WTC11 (cell line): ENCODE measurements around the gene ALDH1A2. TPM values are rescaled to one million over a fixed set of nuclear protein-coding genes. Genes with fewer than 3 reads are reported as not detected.

Experiments used
- ATAC-seq: fragments of 200-7000 bp; cut with Tn5 transposase; 2 replicates; pipeline ENCODE4 v1.10.0; 2021; ENCODE audit warnings: mild to moderate bottlenecking, moderate library complexity
- CTCF ChIA-PET: fragments of 300-600 bp; sonication (Branson Sonifier 250); formaldehyde crosslinking; loops from one replicate; lab custom pipeline; 2021; ENCODE audit warnings: antibody characterized with exemption; lab: Charles Lee
- POLR2A ChIA-PET: fragments of 350-600 bp; sonication (Branson Sonifier 250); formaldehyde crosslinking; loops from one replicate; lab custom pipeline; 2021; ENCODE audit warnings: antibody characterized with exemption; lab: Charles Lee
- DNase-seq: peaks from one replicate; pipeline ENCODE4 v3.0.0; 2021; ENCODE audit warnings: low spot score
- H3K27ac Mint-ChIP-seq: 2 replicates; pipeline ENCODE4 v1.8.0; 2021; ENCODE audit warnings: mixed read lengths
- H3K27me3 Mint-ChIP-seq: 2 replicates; pipeline ENCODE4 v1.8.0; 2021; ENCODE audit warnings: low read depth, mild to moderate bottlenecking, moderate library complexity, mixed read lengths
- H3K36me3 Mint-ChIP-seq: 2 replicates; pipeline ENCODE4 v1.8.0; 2021; ENCODE audit warnings: mixed read lengths
- H3K4me1 Mint-ChIP-seq: 2 replicates; pipeline ENCODE4 v1.8.0; 2022; ENCODE audit warnings: mixed read lengths
- H3K4me3 Mint-ChIP-seq: 2 replicates; pipeline ENCODE4 v1.8.0; 2021; ENCODE audit warnings: mild to moderate bottlenecking, moderate library complexity, mixed read lengths
- H3K9me3 Mint-ChIP-seq: 2 replicates; pipeline ENCODE4 v1.8.0; 2021; ENCODE audit warnings: mixed read lengths
- ATF1 ChIP-seq: sonication (generic); formaldehyde crosslinking; IDR thresholded peaks from 2 replicates; pipeline ENCODE4 v1.8.1; 2023; ENCODE audit warnings: mild to moderate bottlenecking, moderate library complexity, missing genetic modification reagents
- ATF3 ChIP-seq: sonication (generic); formaldehyde crosslinking; conservative IDR thresholded peaks from 2 replicates; pipeline ENCODE4 v1.8.1; 2022; ENCODE audit warnings: mild to moderate bottlenecking, missing genetic modification reagents
- ATF6 ChIP-seq: sonication (generic); formaldehyde crosslinking; IDR thresholded peaks from 2 replicates; pipeline ENCODE4 v1.8.1; 2023; ENCODE audit warnings: mild to moderate bottlenecking, missing genetic modification reagents
- CBFB ChIP-seq: sonication (generic); formaldehyde crosslinking; IDR thresholded peaks from 2 replicates; pipeline ENCODE4 v1.8.1; 2022; ENCODE audit warnings: mild to moderate bottlenecking, low read depth, missing genetic modification reagents
- CREB1 ChIP-seq: sonication (generic); formaldehyde crosslinking; IDR thresholded peaks from 2 replicates; pipeline ENCODE4 v1.8.0; 2023; ENCODE audit warnings: mild to moderate bottlenecking, missing genetic modification reagents
- FOXK1 ChIP-seq: sonication (generic); formaldehyde crosslinking; IDR thresholded peaks from 2 replicates; pipeline ENCODE4 v1.8.0; 2022; ENCODE audit warnings: mild to moderate bottlenecking, moderate library complexity, missing genetic modification reagents
- FOXP1 ChIP-seq: sonication (generic); formaldehyde crosslinking; IDR thresholded peaks from 2 replicates; pipeline ENCODE4 v1.8.0; 2022; ENCODE audit warnings: missing genetic modification reagents, mild to moderate bottlenecking, moderate library complexity, borderline replicate concordance
- FOXP4 ChIP-seq: sonication (generic); formaldehyde crosslinking; IDR thresholded peaks from 2 replicates; pipeline ENCODE4 v1.8.0; 2022; ENCODE audit warnings: mild to moderate bottlenecking, missing genetic modification reagents
- HMGXB4 ChIP-seq: sonication (generic); formaldehyde crosslinking; IDR thresholded peaks from 2 replicates; pipeline ENCODE4 v1.8.1; 2023; ENCODE audit warnings: mild to moderate bottlenecking, moderate library complexity, missing genetic modification reagents
- IRF1 ChIP-seq: sonication (generic); formaldehyde crosslinking; IDR thresholded peaks from 2 replicates; pipeline ENCODE4 v1.8.0; 2023; ENCODE audit warnings: missing genetic modification reagents
- MAX ChIP-seq: sonication (generic); formaldehyde crosslinking; IDR thresholded peaks from 2 replicates; pipeline ENCODE4 v1.8.0; 2022; ENCODE audit warnings: mild to moderate bottlenecking, missing genetic modification reagents
- NFATC4 ChIP-seq: fragments of 250-450 bp; sonication (Bioruptor Pico); IDR thresholded peaks from 2 replicates; pipeline ENCODE4 v1.9.0; 2021; ENCODE audit warnings: mild to moderate bottlenecking
- NFE2L1 ChIP-seq: sonication (generic); formaldehyde crosslinking; IDR thresholded peaks from 2 replicates; pipeline ENCODE4 v1.8.1; 2023; ENCODE audit warnings: missing genetic modification reagents
- PRRX2 ChIP-seq: fragments of 250-450 bp; sonication (Bioruptor Pico); IDR thresholded peaks from 2 replicates; pipeline ENCODE4 v1.8.0; 2021; ENCODE audit warnings: mild to moderate bottlenecking
- ZNF281 ChIP-seq: sonication (generic); formaldehyde crosslinking; IDR thresholded peaks from 2 replicates; pipeline ENCODE4 v1.8.0; 2023; ENCODE audit warnings: mild to moderate bottlenecking, missing genetic modification reagents
- ZNF317 ChIP-seq: sonication (generic); formaldehyde crosslinking; IDR thresholded peaks from 2 replicates; pipeline ENCODE4 v1.8.1; 2023; ENCODE audit warnings: low read depth, mild to moderate bottlenecking, moderate library complexity, missing genetic modification reagents, borderline replicate concordance
- ZNF425 ChIP-seq: fragments of 250-450 bp; sonication (Bioruptor Pico); conservative IDR thresholded peaks from 2 replicates; pipeline ENCODE4 v1.9.0; 2021; ENCODE audit warnings: mild to moderate bottlenecking
- ZSCAN18 ChIP-seq: fragments of 250-450 bp; sonication (Bioruptor Pico); IDR thresholded peaks from 2 replicates; pipeline ENCODE4 v2.1.2; 2022; ENCODE audit warnings: mild to moderate bottlenecking, moderate library complexity
- total RNA-seq: library from RNA; stranded (reverse); gene quantifications from 3 replicates; pipeline ENCODE4 v1.2.3, GENCODE V29; 2021

Gene ALDH1A2
- total RNA-seq, 1 experiment from 2014 or later, result 1.1 TPM

GRCh38 chr15:57947282-57947681 lies 118.2 kb downstream of the ALDH1A2 start (continued):
- TF ChIP-seq FOXK1 (CRISPR knock-in tag) (no peak), ATF1 (CRISPR knock-in tag) (no peak), ZNF317 (no peak), HMGXB4 (CRISPR knock-in tag) (no peak), ZNF425 (CRISPR knock-in tag) (no peak)

- H3K27ac Mint-ChIP-seq, result no peak overlapping the region
- POLR2A ChIA-PET, result no interaction called here
- H3K4me1 Mint-ChIP-seq, result peaks cover 11% of the 10 kb centered on the region
- no peak overlapping the region for H3K4me3 Mint-ChIP-seq
- CTCF ChIA-PET, result no interaction called here
- no peak for DNase-seq
- no peak for ATAC-seq
- H3K9me3 Mint-ChIP-seq, result peaks cover 4% of the 10 kb centered on the region; the same call in 1 of the 2 replicates
- H3K36me3 Mint-ChIP-seq, result no peaks in the 10 kb centered on the region
- no peak for TF ChIP-seq NFATC4
- no peak for TF ChIP-seq IRF1 (CRISPR knock-in tag)
- TF ChIP-seq FOXP4 (CRISPR knock-in tag), result no peak
- TF ChIP-seq ZNF425 (CRISPR knock-in tag), result no peak
- TF ChIP-seq CBFB (CRISPR knock-in tag), result no peak
- TF ChIP-seq ATF6, result no peak
- no peak for TF ChIP-seq FOXP1 (CRISPR knock-in tag)
- no peak for TF ChIP-seq NFE2L1 (CRISPR knock-in tag)
- TF ChIP-seq CREB1 (CRISPR knock-in tag), result no peak
- no peak for TF ChIP-seq ZNF317
- TF ChIP-seq ZSCAN18 (CRISPR knock-in tag), result no peak
- no peak for TF ChIP-seq MAX (CRISPR knock-in tag)
- no peak for TF ChIP-seq PRRX2 (CRISPR knock-in tag)
- no peak for TF ChIP-seq ZNF281 (CRISPR knock-in tag)
- TF ChIP-seq ATF3, result no peak
- no peaks in the 10 kb centered on the region for H3K27me3 Mint-ChIP-seq
Observed at GRCh38 chr15:57946491-57947048, 118.9 kb downstream of the ALDH1A2 start.
